Islet precursor cell (in vitro differentiated cells): ENCODE data around the gene RAD51B.
"Not testable (repeated sequence)": the region's sequence is repeated elsewhere in the genome, so short reads cannot be mapped to it uniquely, and the experiment has no call there.

ENCODE experiments used
- DNase-seq: peaks from one replicate; pipeline ENCODE4 v3.0.0-alpha.2; 2018

The RAD51B gene

GRCh38 chr14:67951529-67952135 is 132.1 kb downstream of the RAD51B start:
- no peak for DNase-seq

- no peak for DNase-seq
Measured at GRCh38 chr14:67952381-67952780, 132.8 kb downstream of the RAD51B start.

- DNase-seq: no peak
Measured at GRCh38 chr14:67952786-67953185, 133.2 kb downstream of the RAD51B start.

- no peak for DNase-seq
Measured at GRCh38 chr14:67955261-67955660, 135.7 kb downstream of the RAD51B start.

GRCh38 chr14:67957946-67958345 is 138.4 kb downstream of the RAD51B start:
- DNase-seq: no peak

- DNase-seq: no peak
Measured at GRCh38 chr14:67961676-67962075, 142.1 kb downstream of the RAD51B start.

GRCh38 chr14:67962215-67962644 is 142.7 kb downstream of the RAD51B start:
- DNase-seq: no peak

GRCh38 chr14:67963545-67963944 is 144.0 kb downstream of the RAD51B start:
- DNase-seq: no peak

GRCh38 chr14:67963960-67964812 is 144.6 kb downstream of the RAD51B start:
- no peak for DNase-seq

GRCh38 chr14:67965696-67966095 is 146.1 kb downstream of the RAD51B start:
- DNase-seq: no peak

- DNase-seq: no peak
Measured at GRCh38 chr14:67967206-67967605, 147.6 kb downstream of the RAD51B start.

GRCh38 chr14:67967970-67968369 is 148.4 kb downstream of the RAD51B start:
- DNase-seq: not testable (repeated sequence)

GRCh38 chr14:67970923-67971322 is 151.3 kb downstream of the RAD51B start:
- DNase-seq: no peak

GRCh38 chr14:67971627-67972625 is 152.3 kb downstream of the RAD51B start:
- no peak for DNase-seq

- DNase-seq: no peak
Measured at GRCh38 chr14:67973436-67973835, 153.9 kb downstream of the RAD51B start.

GRCh38 chr14:67975470-67975869 is 155.9 kb downstream of the RAD51B start:
- DNase-seq: no peak

GRCh38 chr14:67977434-67978034 is 158.0 kb downstream of the RAD51B start:
- no peak for DNase-seq

GRCh38 chr14:67978749-67979148 is 159.2 kb downstream of the RAD51B start:
- no peak for DNase-seq

- no peak for DNase-seq
Measured at GRCh38 chr14:67982711-67983608, 163.4 kb downstream of the RAD51B start.

GRCh38 chr14:67984274-67984673 is 164.7 kb downstream of the RAD51B start:
- DNase-seq: no peak

GRCh38 chr14:67986131-67986841 is 166.7 kb downstream of the RAD51B start:
- DNase-seq: no peak
